Hepatic stellate cell (primary cell): ENCODE results near the gene ZNHIT6.
"Not testable (repeated sequence)": the region's sequence is repeated elsewhere in the genome, so short reads cannot be mapped to it uniquely, and the experiment has no call there.

Experiments
- DNase-seq: peaks from one replicate; pipeline ENCODE4 v3.0.0; 2011; ENCODE audit warnings: low spot score

The ZNHIT6 gene

DNA sequence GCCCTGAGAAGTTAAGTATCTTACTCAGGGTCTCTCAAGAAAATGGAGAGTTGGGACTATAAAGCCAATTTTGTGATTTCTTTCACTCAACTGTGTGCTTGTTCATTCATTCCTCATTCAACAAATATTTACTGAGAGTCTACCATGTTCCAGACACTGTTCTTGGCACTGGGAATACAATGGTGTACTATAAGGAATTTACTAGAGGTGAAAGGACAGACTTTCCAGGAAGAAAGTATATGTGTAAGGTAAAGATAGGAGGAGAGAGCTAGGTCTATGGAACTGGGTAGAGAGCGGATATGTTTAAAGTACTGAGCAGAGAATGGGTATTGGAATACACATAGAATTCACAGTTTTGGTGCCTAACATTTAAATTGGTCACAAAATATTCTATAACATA is 42.3 kb downstream of the ZNHIT6 start:
- no peak for DNase-seq

DNA sequence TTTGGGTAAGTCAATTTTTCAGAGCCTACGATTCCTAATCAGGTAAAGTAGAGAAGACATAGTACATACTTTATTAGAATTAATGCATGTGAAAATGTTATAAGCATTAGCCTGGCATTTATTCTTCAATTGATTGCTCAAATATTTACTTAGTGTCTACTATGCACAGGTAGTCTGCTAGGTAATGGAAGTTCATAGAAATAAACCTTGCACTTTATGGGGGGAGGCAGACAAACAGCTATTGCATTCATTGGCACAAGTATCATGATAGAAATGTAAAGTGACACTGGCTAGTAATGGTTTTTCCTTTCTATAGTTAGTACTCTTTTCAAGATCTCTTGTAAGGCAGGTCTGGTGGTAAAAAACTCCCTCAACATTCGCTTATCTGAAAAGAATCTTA is 44.9 kb downstream of the ZNHIT6 start:
- no peak for DNase-seq

DNA sequence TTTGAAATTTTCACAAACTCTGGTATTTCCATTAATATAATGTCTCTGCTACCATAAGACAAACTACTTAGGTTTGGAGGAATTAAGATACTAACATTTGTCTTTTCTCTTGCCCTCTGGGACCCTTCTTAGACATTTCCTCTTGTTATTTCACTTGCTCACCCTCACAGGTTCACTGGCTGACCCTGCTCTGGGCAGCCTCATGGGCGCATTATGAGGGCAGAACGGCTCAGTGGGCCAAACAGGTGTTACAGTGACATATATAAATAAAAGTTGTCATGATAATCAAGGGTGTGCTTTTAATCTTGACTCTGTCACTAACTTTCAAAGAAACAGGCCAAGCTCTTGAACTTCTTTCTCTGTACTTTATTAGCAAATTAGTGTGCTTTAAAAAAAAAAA is 46.5 kb downstream of the ZNHIT6 start:
- no peak for DNase-seq

DNA sequence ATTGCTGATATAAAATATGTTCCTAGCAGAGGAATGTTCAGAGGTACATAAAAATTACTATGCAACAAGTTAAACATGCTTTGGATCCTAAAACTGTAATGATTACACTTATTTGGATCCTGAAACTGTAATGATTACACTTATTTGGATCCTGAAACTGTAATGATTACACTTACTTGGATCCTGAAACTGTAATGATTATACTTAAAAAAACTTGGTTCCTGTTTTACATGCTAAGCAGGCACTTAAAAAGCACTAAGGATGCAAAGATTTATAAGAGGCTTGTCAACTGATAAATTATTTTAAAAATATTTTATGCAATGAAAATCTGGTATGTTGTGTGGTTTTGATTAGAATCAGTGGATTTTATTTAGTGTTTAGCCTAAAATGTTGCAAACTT is 47.7 kb downstream of the ZNHIT6 start:
- DNase-seq, result no peak

DNA sequence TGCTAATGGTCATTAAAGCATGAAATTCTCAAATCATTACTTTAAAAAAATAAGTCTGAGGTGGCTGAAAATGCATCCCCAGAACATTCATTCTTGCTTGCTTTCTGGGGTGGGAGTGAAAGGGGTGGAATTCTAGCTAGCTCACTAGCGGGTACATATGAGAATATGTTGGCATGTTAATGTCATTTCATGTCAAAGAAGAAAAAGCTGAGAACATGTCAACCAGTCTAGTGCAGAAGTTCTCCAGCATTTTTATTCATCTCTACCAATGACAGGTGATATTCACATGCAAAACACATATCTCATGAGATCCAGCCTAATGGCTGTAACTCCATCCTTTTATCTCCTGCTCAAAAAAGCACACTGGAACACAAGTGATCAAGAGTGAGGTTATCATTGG is 49.1 kb downstream of the ZNHIT6 start:
- no peak for DNase-seq

DNA sequence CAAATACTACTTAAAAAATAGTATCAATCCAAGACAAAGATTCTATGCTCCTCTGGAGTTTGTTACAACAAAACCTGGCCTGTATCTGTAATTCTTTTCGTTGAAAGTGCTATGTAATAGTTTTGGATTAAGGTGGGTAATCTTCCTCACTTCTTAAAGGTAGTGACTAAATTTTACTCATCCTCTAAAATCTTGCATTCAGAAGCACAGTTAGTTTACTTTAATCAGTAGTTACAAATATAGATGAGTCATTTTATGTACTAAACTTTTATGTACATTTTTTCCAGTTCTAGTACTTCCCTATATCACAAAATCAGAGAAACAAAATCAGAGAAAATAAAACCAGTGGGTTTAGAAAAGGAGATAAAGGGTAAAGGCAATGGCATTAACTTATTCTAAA is 51.3 kb downstream of the ZNHIT6 start:
- no peak for DNase-seq

DNA sequence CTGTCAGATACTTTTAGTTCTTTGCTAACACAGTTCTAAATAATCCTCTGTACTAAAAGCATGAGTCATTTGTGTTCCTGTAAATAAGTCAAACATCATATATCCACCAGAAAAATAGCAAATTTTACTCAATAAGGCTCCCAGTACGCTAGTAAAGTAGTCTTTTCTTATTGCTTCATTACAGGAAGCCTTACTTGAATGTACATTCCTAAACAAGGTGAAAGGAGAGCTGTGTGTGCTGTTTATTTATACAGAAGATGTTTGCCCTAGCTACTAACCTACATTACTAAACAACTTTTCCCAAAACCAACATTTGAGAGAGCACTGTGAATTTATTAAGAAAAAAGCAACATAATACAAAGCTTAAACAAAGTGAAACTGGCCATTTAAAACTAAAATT is 52.0 kb downstream of the ZNHIT6 start:
- DNase-seq, result no peak

DNA sequence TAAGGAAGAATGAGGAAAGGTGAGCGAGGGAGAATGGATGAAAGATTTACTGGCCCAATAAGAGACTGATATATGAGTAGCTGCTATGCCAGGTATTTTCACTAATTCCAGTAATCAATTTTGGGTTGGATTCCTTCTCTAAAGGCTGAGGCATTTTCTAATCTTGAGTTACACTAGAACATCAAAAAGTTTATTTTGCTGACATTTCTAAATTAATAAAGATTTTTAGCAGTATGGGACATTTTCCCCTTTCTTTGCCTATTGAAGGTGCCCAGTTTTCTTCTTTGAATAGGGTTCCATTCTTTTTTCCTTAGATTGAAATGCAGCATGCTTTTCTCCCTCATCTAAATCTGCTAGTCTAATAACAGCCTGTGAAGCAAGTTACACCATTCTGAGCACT is 52.9 kb downstream of the ZNHIT6 start:
- no peak for DNase-seq

DNA sequence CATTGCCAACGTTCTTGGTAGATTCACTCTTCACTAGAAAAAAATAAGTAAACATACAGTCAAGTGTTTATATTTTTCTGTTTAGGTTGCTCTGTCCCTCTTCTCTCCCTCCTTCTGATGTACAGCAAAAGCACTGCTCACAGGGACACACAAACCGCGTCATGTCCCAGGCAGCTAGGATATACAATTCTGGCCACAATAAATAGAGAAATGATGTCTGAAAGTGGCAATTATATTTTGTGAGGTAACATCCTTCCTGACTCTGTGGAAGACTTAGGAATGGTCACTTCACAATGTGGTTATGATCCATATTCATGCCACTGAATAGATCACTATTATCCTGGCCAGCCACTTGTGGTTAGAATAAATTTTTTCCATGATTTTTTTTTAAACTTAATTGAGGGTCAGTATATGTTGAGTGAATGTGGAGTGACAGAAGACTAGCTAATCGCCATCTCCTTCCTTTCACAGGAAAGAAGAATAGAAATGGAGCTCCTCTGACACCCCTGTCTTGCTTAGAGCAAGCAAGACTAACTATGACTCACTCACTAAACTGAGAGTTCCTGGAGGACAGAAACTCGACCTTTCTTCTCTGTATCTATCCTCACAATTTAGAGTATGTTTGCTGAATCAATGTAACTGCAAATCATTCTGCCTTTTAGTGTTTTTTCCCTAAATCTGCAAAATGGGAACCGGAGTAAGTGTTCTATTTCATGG is 54.0 kb downstream of the ZNHIT6 start:
- DNase-seq, result peak; percentile 16

DNA sequence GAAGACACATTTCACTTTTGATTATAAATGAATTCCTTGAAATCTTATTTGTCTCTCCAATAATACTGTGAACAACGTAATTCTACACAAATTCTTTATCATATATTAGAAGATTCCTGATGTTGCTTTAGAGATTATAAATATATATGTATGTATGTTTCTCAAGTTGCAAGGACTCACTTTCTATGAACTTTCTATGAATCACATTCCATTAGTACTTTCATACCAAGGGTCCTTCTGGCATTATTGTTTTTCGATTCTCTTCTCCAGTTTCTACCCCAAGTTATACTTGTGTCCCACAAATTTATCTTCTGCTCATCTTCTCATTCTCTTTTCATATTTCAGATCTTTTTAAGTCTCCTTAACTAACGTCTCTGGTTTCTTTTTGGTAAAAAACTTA is 55.9 kb downstream of the ZNHIT6 start:
- DNase-seq, result no peak

DNA sequence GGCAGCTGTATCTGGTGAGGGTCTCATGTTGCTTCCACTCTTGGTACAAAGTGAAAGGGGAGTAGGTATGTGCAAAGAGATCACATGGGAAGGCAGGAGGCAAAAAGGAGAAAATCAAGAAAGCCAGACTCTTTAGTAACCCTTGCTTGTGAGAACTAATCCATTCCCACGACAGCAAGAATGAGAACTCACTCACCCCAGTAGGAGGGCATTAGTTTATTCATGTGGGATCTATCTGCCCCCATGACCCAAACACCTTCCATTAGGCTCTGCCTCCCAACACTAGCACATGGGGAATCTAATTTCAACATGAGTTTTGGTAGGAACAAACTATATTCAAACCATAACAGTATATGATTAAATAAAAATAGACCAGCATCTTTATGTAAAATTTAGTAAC is 57.6 kb downstream of the ZNHIT6 start:
- DNase-seq, result no peak

DNA sequence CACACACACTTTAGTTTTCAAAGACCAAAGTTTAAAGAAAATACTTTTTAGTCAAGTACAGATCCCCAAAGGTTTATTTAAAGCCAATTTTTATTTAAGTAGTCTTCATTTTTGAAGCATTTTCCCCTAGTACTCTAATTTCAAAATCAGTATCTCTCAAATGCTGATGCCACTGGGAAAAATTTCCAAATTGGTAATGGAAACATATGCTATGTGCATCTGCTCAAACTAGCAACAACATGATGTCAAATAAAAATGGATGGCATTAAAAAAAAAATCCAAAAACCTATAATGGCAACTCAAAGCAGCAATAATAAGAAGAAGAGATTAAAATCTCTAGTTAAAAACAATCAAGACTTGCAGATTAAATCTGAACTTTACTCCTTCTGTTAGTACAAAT is 58.6 kb downstream of the ZNHIT6 start:
- no peak for DNase-seq

DNA sequence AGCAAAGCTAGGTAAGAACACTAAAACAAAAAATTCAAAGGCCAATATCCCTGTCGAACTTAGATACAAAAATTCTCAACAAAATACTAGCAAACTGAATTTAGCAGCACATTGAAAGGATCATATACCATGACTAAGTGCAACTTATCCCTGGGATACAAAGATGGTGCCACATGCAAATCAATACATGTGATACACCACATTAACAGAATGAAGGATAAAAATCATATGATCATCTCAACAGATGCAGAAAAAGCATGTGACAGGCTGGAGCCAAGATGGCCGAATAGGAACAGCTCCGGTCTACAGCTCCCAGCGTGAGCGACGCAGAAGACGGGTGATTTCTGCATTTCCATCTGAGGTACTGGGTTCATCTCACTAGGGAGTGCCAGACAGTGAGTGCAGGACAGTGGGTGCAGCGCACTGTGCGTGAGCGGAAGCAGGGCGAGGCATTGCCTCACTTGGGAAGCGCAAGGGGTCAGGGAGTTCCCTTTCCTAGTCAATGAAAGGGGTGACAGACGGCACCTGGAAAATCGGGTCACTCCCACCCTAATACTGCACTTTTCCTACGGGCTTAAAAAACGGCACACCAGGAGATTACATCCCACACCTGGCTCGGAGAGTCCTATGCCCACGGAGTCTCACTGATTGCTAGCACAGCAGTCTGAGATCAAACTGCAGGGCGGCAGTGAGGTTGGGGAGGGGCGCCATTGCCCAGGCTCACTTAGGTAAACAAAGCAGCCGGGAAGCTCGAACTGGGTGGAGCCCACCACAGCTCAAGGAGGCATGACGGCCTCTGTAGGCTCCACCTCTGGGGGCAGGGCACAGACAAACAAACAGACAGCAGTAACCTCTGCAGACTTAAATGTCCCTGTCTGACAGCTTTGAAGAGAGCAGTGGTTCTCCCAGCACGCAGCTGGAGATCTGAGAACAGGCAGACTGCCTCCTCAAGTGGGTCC is 66.4 kb downstream of the ZNHIT6 start:
- DNase-seq, result not testable (repeated sequence)

DNA sequence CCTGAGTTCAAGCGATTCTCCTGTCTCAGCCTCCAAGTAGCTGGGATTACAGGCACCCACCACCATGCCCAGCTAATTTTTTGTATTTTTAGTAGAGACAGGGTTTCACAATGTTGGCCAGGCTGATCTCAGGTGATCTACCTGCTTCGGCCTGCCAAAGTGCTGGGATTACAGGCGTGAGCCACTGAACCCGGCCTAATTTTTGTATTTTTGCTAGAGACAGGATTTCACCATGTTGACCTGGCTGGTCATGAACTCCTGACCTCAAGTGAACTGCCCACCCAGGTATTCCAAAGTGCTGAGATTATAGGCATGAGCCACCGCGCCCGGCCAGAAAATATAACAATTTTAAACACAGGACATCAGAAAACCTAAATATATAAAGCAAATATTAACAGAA is 68.3 kb downstream of the ZNHIT6 start:
- DNase-seq, result not testable (repeated sequence)

DNA sequence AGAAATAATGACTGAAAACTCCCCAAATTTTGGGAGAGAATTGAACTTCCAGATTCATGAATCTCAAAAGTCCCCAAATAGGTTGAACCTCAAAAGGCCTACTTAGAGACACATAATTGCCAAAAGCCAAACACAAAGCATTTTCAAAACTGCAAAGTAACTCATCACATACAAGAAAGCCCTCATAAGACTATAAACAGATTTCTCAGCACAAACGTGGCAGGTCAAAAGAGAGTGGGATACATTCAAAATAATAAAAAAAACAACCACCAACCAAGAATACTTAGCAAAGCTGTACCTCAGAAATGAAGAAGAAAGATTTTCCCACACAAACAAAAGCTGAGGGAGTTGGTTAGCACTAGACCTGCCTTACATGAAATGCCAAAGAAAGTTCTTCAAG is 69.8 kb downstream of the ZNHIT6 start:
- no peak for DNase-seq

DNA sequence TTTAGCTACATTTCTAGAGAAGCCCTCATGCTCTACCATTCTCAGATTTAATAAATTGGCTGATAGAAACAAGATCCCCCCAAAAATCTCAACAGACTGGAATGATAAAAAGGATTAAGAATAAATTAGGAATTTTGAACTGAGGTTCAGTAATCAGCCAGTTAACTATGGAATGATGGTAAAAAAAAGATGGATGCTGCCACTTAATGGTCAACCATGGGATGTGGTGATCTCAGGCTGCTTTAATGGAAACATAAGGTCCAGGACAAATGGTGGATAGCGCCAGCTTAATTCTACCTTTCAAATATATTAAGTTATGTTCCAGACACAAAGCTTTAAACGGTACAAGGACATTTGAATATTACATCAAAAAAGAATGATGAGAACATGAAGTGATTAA is 77.7 kb downstream of the ZNHIT6 start:
- no peak for DNase-seq

DNA sequence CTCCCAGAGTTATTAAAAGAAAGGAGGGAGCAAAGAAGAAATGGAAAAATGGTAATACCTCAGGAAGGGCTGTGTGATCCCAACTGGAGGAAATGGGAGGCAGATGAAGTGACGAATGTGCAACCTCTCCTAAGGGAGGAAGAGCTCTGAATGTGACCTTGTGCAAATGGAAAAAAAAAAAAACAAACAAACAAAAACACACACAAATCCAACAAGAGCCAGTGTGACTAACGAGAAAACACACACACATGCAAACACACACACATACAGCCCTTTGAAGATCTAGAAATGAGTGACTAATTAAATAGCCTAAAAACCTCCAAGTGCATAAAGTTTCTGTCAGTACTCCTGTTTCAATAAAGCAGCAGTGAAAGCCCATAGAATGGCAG is 78.7 kb downstream of the ZNHIT6 start:
- DNase-seq, result no peak

DNA sequence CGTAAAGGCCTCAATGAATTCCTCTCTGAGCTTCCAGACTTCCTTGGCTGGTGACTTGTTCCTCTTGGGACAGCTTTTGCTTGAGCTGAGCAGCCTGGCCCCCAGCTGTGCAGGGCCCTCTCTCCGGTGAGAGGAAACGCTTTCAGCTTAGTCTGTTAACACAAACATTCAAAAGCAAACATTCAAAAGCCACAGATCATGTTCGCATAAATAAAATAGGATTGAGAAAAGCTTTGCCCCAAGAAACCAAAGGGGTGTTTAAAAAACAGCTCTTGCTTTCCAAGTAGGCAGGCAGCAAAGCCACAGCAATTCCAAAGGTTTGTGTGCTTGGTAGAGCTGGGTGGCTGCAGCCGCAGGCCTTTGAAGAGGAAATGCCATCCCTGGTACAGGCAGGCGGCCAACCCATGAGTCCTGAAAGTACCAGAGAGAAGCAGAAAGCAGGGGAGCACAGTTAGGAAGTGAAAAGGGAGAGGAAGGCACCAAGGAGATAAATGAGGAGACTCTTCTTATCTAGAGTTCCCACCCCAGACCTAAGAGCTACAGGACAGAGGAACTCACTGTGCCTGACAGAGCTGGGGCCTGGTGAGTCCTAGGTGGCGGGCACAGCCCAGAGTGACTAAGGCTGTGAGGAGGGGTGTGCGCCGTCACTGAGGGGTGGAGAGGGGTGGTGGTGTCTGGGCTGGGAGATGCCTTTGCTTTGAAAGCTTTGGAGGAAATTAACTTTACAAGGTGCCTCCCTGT is 79.3 kb downstream of the ZNHIT6 start:
- peak; percentile 72 for DNase-seq

DNA sequence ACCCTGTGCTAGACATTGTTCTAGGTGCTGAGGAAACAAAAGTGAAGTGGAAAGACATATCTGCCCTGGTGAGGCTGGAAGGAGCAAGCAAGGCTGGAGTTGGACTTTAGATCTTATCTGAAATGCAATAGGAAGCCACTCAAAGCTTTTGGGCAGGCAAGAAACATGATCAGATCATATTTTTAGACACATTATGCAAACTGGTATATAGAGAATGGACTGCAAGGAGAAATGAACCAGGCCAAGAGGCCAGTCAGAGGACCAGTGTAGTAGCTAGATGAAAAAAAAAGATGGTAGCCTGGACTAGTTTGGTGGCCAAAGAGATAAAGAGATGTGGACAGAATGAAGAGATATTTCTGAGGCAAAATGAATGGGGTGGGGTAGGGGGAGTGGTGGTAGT is 81.4 kb downstream of the ZNHIT6 start:
- DNase-seq, result no peak

DNA sequence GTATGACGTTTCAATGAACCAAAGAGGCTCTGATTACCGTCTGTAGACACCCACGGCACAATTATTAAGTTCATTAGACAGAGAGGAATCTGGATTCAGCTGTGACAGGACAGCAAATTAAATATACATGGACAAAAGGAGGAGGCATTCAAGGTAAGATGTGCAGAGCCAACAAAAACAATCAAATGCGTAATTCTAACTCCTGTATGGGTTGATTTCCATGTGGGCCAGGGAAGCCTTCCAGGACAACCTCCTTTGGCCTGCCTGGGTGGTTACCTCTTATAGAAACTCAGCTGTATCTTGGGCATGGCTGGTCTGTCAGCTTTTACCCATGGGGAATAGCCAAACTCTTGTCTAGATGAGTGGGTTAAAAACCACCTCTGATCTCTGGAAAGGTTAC is 83.9 kb downstream of the ZNHIT6 start:
- no peak for DNase-seq

DNA sequence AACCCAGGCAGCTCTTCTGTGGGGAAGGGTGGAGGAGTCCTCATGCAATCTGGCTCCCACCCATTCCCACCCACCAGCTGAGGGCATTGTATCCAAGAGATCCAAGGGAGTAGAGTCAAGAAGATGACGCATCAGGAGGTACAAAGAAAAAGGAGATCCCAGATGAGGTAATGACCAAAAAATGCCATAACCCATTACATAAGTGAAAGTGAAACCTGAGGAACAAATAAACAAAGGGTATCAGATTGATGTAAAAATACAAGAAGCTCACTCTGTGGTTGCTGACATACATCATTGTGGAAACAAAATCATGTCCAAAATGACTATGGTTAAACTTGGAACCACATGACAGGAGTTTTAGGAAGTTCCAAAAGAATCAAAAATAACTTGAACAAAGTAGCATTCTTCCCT is 85.2 kb downstream of the ZNHIT6 start:
- peak; percentile 80 for DNase-seq

DNA sequence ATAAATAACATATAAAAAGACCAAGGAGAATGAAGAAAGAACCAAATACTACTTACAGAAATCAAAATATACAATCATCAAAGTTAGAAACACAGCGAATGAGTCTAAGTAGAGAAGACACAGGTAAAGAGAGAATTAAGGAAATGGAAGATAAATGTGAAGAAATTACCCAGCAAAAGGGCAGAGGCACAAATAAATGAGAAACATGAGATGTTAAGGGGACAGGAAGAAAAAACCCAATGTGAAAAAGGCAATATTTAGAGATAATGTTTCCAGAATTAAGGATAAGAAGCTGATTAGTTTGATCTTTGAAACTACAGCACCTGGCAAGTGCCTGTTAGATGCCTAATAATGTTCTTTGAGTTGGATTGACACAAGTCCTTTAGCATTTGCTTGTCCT is 86.8 kb downstream of the ZNHIT6 start:
- DNase-seq, result no peak

DNA sequence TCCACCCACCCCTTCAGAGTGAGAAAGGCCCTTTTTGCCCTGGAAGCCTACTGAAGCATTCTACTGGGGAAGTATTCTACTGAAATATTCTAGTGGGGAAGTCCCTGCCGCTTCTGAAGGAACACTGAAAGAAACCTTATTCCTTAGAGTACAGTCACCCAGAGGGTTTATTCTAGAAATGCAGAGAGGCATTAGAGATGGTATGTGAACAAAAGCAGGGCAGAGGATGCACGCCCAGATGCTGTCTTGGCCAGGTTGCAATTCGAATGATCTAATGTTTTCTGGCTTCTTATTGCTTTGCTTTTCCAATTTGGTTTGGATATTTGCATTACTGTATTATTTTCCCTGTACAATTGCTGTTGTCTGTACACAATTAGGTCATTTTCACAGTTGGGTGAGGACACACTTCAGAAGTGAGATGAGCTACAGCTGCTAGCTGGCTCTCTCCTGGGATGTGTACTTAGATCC is 90.6 kb downstream of the ZNHIT6 start:
- peak; percentile 43 for DNase-seq
